PC-3 (cell line): ENCODE measurements around the gene USH1G.

Source experiments
- CTCF ChIP-seq: fragments of 300-600 bp; sonication (generic); conservative IDR thresholded peaks from 2 replicates; pipeline ENCODE4 v1.5.1; 2017; ENCODE audit warnings: antibody characterized with exemption, low read depth, mild to moderate bottlenecking, low read length
- EZH2 ChIP-seq: fragments of 300-600 bp; sonication (generic); IDR thresholded peaks from one replicate; pipeline ENCODE4 v1.6.1; 2017; ENCODE audit warnings: antibody characterized with exemption, mild to moderate bottlenecking, low read length; ENCODE audit not compliant: unreplicated experiment

GRCh38 chr17:74970395-74970794 is 47.3 kb upstream of the USH1G start:
- TF ChIP-seq CTCF (no peak), EZH2 (no peak)
